WERI-Rb-1 (cell line): ENCODE data around the gene SCGN.

Experiments used
- DNase-seq: peaks from one replicate; pipeline ENCODE4 v3.0.0-alpha.2; 2020
- H3K27ac ChIP-seq: fragments of 250-450 bp; sonication (Bioruptor Pico); 2 replicates; pipeline ENCODE4 v1.5.1; 2020; ENCODE audit warnings: mild to moderate bottlenecking, moderate library complexity
- H3K27me3 ChIP-seq: fragments of 250-450 bp; sonication (Bioruptor Pico); 2 replicates; pipeline ENCODE4 v1.5.1; 2021; ENCODE audit warnings: mild to moderate bottlenecking, low read depth, moderate library complexity; ENCODE audit not compliant: insufficient read depth, severe bottlenecking
- H3K36me3 ChIP-seq: fragments of 250-450 bp; sonication (Bioruptor Pico); 2 replicates; pipeline ENCODE4 v1.5.1; 2020; ENCODE audit warnings: mild to moderate bottlenecking, moderate library complexity
- H3K4me3 ChIP-seq: 2 replicates; pipeline ENCODE4 v1.5.1; 2011; ENCODE audit warnings: low read depth, mild to moderate bottlenecking, control low read depth, low read length
- H3K9me3 ChIP-seq: fragments of 250-450 bp; sonication (Bioruptor Pico); 2 replicates; pipeline ENCODE4 v1.5.1; 2021; ENCODE audit warnings: mild to moderate bottlenecking, moderate library complexity; ENCODE audit not compliant: severe bottlenecking
- TF ChIP-seq, protein P1 (sequence below): IDR thresholded peaks from 2 replicates; pipeline ENCODE4 v1.5.1; 2011; ENCODE audit warnings: low read depth, mild to moderate bottlenecking, control low read depth, inconsistent platforms, low read length

The SCGN gene

GRCh38 chr6:25652007-25652515, at the start of gene SCGN:
TSS of gene SCGN (plus strand) at chr6:25652215. CDS start at chr6:25652404, 189 bp downstream.
- no peaks in the 10 kb centered on the region for H3K9me3 ChIP-seq
- TF ChIP-seq, protein P1, sequence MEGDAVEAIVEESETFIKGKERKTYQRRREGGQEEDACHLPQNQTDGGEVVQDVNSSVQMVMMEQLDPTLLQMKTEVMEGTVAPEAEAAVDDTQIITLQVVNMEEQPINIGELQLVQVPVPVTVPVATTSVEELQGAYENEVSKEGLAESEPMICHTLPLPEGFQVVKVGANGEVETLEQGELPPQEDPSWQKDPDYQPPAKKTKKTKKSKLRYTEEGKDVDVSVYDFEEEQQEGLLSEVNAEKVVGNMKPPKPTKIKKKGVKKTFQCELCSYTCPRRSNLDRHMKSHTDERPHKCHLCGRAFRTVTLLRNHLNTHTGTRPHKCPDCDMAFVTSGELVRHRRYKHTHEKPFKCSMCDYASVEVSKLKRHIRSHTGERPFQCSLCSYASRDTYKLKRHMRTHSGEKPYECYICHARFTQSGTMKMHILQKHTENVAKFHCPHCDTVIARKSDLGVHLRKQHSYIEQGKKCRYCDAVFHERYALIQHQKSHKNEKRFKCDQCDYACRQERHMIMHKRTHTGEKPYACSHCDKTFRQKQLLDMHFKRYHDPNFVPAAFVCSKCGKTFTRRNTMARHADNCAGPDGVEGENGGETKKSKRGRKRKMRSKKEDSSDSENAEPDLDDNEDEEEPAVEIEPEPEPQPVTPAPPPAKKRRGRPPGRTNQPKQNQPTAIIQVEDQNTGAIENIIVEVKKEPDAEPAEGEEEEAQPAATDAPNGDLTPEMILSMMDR, result no peak
- no peaks in the 10 kb centered on the region for H3K36me3 ChIP-seq
- peak within 1 kb of the TSS; percentile 52 for H3K4me3 ChIP-seq
- DNase-seq, result peak; percentile 76
- H3K27ac ChIP-seq, result no peak within 1 kb of the TSS
- peaks cover 6% of the 10 kb centered on the region for H3K27me3 ChIP-seq

- H3K9me3 ChIP-seq, result no peaks in the 10 kb centered on the region
- TF ChIP-seq, protein P1, result no peak
- no peaks in the 10 kb centered on the region for H3K36me3 ChIP-seq
- H3K4me3 ChIP-seq, result no peak overlapping the region
- no peaks in the 10 kb centered on the region for H3K27me3 ChIP-seq
- no peak overlapping the region for H3K27ac ChIP-seq
- no peak for DNase-seq
Observed at GRCh38 chr6:25602674-25602982, 49.4 kb upstream of the SCGN start.

- Histone ChIP-seq H3K9me3 (no peaks in the 10 kb centered on the region), H3K4me3 (no peak overlapping the region), H3K36me3 (no peaks in the 10 kb centered on the region), H3K27ac (no peak overlapping the region), H3K27me3 (no peaks in the 10 kb centered on the region)
- TF ChIP-seq, protein P1, result no peak
- DNase-seq, result no peak
Observed at GRCh38 chr6:25603251-25603650, 48.8 kb upstream of the SCGN start.

- Histone ChIP-seq H3K4me3 (no peak overlapping the region), H3K9me3 (no peaks in the 10 kb centered on the region), H3K27me3 (no peaks in the 10 kb centered on the region), H3K27ac (no peak overlapping the region), H3K36me3 (no peaks in the 10 kb centered on the region)
- DNase-seq, result no peak
- TF ChIP-seq, protein P1, result no peak
Observed at GRCh38 chr6:25606151-25606550, 45.9 kb upstream of the SCGN start.

GRCh38 chr6:25608558-25609174, 43.3 kb upstream of the SCGN start:
- Histone ChIP-seq H3K27me3 (no peaks in the 10 kb centered on the region), H3K27ac (no peak overlapping the region), H3K9me3 (no peaks in the 10 kb centered on the region), H3K4me3 (no peak overlapping the region), H3K36me3 (no peaks in the 10 kb centered on the region)
- no peak for DNase-seq
- TF ChIP-seq, protein P1, result no peak

GRCh38 chr6:25612666-25613065, 39.3 kb upstream of the SCGN start:
- DNase-seq, result no peak
- TF ChIP-seq, protein P1, result no peak
- Histone ChIP-seq H3K27me3 (no peaks in the 10 kb centered on the region), H3K4me3 (no peak overlapping the region), H3K36me3 (no peaks in the 10 kb centered on the region), H3K27ac (no peak overlapping the region), H3K9me3 (no peaks in the 10 kb centered on the region)
